Measurements from ENCODE around the gene HMGCL. TPM values are rescaled to one million over a fixed set of nuclear protein-coding genes. Genes with fewer than 3 reads are reported as not detected.

The HMGCL gene
- total and polyA plus RNA-seq, 2 of the 13 experiments (the other 11 are each of a cell fraction or from before 2014, with no cell fraction given), result 21.3 to 41.4 TPM

DNA sequence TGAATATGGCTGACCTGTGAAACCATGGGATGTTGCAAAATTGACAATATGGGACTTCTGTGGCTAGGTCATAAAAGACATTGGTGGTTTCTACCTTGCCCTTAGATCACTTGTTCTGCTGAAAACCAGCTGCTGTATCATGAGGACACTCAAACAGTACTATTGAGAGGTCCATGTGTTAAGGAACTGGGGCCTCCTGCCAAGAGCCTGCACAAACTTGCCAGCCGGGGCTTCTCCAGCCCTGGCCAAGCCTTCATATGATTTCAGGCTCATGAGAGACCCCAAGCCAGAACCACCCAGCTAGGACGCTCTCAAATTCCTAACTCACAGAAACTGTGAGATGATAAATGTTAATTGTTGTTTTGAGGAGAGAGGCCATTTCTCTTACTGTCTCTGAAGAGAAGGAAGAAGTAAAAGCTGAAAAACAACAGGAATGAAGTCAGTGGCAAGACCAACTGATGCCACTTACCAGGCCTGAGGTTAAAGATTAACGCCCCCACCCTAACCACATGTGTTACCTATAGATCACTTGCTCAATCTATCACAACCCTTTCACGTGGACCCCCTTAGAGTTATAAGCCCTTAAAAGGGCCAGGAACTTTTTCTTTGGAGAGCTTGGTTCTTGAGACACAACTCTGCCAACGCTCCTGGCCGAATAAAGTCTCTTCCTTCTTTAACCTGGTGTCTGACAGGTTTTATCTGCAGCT lies 50.9 kb downstream of the HMGCL start (continued):
- TF ChIP-seq ZBTB42 (CRISPR knock-in tag; IDR thresholded peaks at IDR 0.05) (no peak), NFIB (CRISPR knock-in tag; IDR thresholded peaks at IDR 0.05; ENCODE audit: borderline replicate concordance) (no peak), MBD4 (IDR thresholded peaks at IDR 0.05; ENCODE audit: borderline replicate concordance, low read length) (no peak), ZNF232 (CRISPR knock-in tag; IDR thresholded peaks at IDR 0.05; ENCODE audit: borderline replicate concordance) (no peak), NFKBIZ (CRISPR knock-in tag; IDR thresholded peaks at IDR 0.05) (0 out of 2 replicates have a peak, but pooled peaks have one; percentile 33), DNMT3B (CRISPR knock-in tag; conservative IDR thresholded peaks at IDR 0.05) (0 out of 2 replicates have a peak, but pooled peaks have one; percentile 32), ZBTB20 (CRISPR knock-in tag; IDR thresholded peaks at IDR 0.05; ENCODE audit: borderline replicate concordance, low read depth) (peak; percentile 74; the same call in 1 of the 2 replicates), BRD4 (CRISPR knock-in tag; IDR thresholded peaks at IDR 0.05) (no peak), CHD4 (IDR thresholded peaks at IDR 0.05; ENCODE audit: borderline replicate concordance, low read length) (no peak), ERF (CRISPR knock-in tag; IDR thresholded peaks at IDR 0.05) (0 out of 2 replicates have a peak, but pooled peaks have one; percentile 6), CEBPG (CRISPR knock-in tag; IDR thresholded peaks at IDR 0.05) (peak; percentile 46; the same call in 1 of the 2 replicates), GATAD2A (CRISPR knock-in tag; IDR thresholded peaks at IDR 0.05) (peak; percentile 83; the same call in 1 of the 2 replicates), ZNF205 (CRISPR knock-in tag; IDR thresholded peaks at IDR 0.05) (0 out of 2 replicates have a peak, but pooled peaks have one; percentile 10)
- TF ChIP-seq, protein P1, sequence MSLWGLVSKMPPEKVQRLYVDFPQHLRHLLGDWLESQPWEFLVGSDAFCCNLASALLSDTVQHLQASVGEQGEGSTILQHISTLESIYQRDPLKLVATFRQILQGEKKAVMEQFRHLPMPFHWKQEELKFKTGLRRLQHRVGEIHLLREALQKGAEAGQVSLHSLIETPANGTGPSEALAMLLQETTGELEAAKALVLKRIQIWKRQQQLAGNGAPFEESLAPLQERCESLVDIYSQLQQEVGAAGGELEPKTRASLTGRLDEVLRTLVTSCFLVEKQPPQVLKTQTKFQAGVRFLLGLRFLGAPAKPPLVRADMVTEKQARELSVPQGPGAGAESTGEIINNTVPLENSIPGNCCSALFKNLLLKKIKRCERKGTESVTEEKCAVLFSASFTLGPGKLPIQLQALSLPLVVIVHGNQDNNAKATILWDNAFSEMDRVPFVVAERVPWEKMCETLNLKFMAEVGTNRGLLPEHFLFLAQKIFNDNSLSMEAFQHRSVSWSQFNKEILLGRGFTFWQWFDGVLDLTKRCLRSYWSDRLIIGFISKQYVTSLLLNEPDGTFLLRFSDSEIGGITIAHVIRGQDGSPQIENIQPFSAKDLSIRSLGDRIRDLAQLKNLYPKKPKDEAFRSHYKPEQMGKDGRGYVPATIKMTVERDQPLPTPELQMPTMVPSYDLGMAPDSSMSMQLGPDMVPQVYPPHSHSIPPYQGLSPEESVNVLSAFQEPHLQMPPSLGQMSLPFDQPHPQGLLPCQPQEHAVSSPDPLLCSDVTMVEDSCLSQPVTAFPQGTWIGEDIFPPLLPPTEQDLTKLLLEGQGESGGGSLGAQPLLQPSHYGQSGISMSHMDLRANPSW (CRISPR knock-in tag; IDR thresholded peaks at IDR 0.05; ENCODE audit: borderline replicate concordance), result no peak
- TF ChIP-seq, protein P2, sequence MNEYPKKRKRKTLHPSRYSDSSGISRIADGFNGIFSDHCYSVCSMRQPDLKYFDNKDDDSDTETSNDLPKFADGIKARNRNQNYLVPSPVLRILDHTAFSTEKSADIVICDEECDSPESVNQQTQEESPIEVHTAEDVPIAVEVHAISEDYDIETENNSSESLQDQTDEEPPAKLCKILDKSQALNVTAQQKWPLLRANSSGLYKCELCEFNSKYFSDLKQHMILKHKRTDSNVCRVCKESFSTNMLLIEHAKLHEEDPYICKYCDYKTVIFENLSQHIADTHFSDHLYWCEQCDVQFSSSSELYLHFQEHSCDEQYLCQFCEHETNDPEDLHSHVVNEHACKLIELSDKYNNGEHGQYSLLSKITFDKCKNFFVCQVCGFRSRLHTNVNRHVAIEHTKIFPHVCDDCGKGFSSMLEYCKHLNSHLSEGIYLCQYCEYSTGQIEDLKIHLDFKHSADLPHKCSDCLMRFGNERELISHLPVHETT (CRISPR knock-in tag; conservative IDR thresholded peaks at IDR 0.05), result no peak
